Stomach (tissue), 9 donors: ENCODE measurements around the gene DNLZ. TPM values are rescaled to one million over a fixed set of nuclear protein-coding genes. Genes with fewer than 3 reads are reported as not detected.
"Not testable (repeated sequence)": the region's sequence is repeated elsewhere in the genome, so short reads cannot be mapped to it uniquely, and the experiment has no call there.

Experiments used
- DNase-seq, 2 donors: peaks; one replicate each; pipeline versions ENCODE4 v3.0.0 to v3.0.0-alpha.2; 2013 to 2019
- H3K27ac ChIP-seq, 5 donors: fragments of 200-600 bp in 4 of 5; sonication (generic) in 4 of 5; one replicate each; pipeline ENCODE4 v1.5.1; 2013 to 2019; ENCODE audit warnings: mild to moderate bottlenecking in 1 of 5, moderate library complexity in 1 of 5
- H3K27me3 ChIP-seq, 3 donors: fragments of 200-600 bp; sonication (generic); one replicate each; pipeline ENCODE4 v1.5.1; 2017 to 2019; ENCODE audit warnings: mixed run types in 1 of 3
- H3K36me3 ChIP-seq, 4 donors: fragments of 200-600 bp; sonication (generic); 1 replicate in 3 of 4; 2 replicates in 1 of 4; pipeline ENCODE4 v1.5.1; 2016 to 2019
- H3K4me1 ChIP-seq, 4 donors: fragments of 200-600 bp; sonication (generic); one replicate each; pipeline ENCODE4 v1.5.1; 2016 to 2019
- H3K4me3 ChIP-seq, 4 donors: fragments of 200-600 bp; sonication (generic) in 3 of 4; one replicate each; pipeline ENCODE4 v1.5.1; 2016 to 2019; ENCODE audit warnings: mild to moderate bottlenecking in 1 of 4
- H3K9me3 ChIP-seq, 4 donors: fragments of 200-600 bp; sonication (generic); one replicate each; pipeline ENCODE4 v1.5.1; 2016 to 2019
- CTCF ChIP-seq, 7 experiments: fragments of 450-650 bp in 4 of 7; fragments of 200-600 bp in 3 of 7; sonication (generic) in 3 of 7; IDR thresholded peaks; one replicate each; pipeline ENCODE4 v1.5.1; 2016 to 2019; ENCODE audit warnings: antibody characterized with exemption in 7 of 7, control low read depth in 2 of 7, mild to moderate bottlenecking in 1 of 7
- EP300 ChIP-seq: sonication (generic); formaldehyde crosslinking; IDR thresholded peaks from one replicate; pipeline ENCODE4 v1.6.1; 2017; ENCODE audit warnings: antibody characterized with exemption
- POLR2A ChIP-seq, 4 donors: fragments of 450-650 bp; IDR thresholded peaks; one replicate each; pipeline ENCODE4 v1.6.1; 2016; ENCODE audit warnings: antibody characterized with exemption in 4 of 4, control low read depth in 2 of 4, mild to moderate bottlenecking in 1 of 4, moderate library complexity in 1 of 4
- POLR2AphosphoS5 ChIP-seq, 3 donors: sonication (generic); formaldehyde crosslinking; IDR thresholded peaks; one replicate each; pipeline ENCODE4 v1.6.1; 2016; ENCODE audit warnings: antibody characterized with exemption in 3 of 3
- WGBS, 5 donors: extraction: QIAGEN DNeasy Blood & Tissue Kit in 3 of 5; methylation state at CpG; one replicate each; pipeline versions ENCODE4 v1.1.5 to v1.1.7; 2013 to 2018; 5-methylcytosine and 5-hydroxymethylcytosine counted together
- intact Hi-C: fragments of 100-400 bp; cut with DNase I; formaldehyde crosslinking; loops from one replicate; pipeline ENCODE4 v1.15.1; 2023; ENCODE audit warnings: low total_unique reads
- polyA plus RNA-seq, 3 donors: library from polyadenylated mRNA; stranded (reverse); fragments of 200-250 nt; gene quantifications; one replicate each; pipeline ENCODE4 v1.2.3, GENCODE V29; 2013
- total RNA-seq, 5 donors: library from RNA; depleted of rRNA; stranded (reverse); fragments of >200 nt; gene quantifications; one replicate each; pipeline versions ENCODE4 v1.1.0 to v1.2.3, GENCODE V29; 2014 to 2016
- donor health status: healthy with polysubstance abuse.
- donor health status: Bipolar disorder and iron deficiency.
- donor health status: healthy.

Gene DNLZ
- total and polyA plus RNA-seq, 8 donors = 1.3 to 16.8 (median 10.1) TPM; not detected in 1

GRCh38 chr9:136410500-136411287, 47.1 kb upstream of the DNLZ start, which contains the start of the genes ENTR1 and PMPCA:
Gene ENTR1, minus strand, starts transcription at chr9:136410614. Its CDS starts 217 bp downstream, at chr9:136410397.
Gene PMPCA, plus strand, starts transcription at chr9:136410658. Its CDS starts 11 bp downstream, at chr9:136410669.
- intact Hi-C loops = no loop called here
- H3K36me3 ChIP-seq = peaks cover 46 to 60% (median 58%) of the 10 kb centered on the region in 4 donors
- H3K4me1 ChIP-seq = peaks cover 22 to 34% (median 30%) of the 10 kb centered on the region in 4 donors
- no peaks in the 10 kb centered on the region for H3K27me3 ChIP-seq
- H3K4me3 ChIP-seq = peak within 1 kb of the TSS; percentile 90 to 100 (median 99)
- peak within 1 kb of the TSS; percentile 86 to 96 (median 93) for H3K27ac ChIP-seq
- peak in 2 of 4 donors; percentile 46 to 64 for TF ChIP-seq POLR2A (IDR thresholded peaks at IDR 0.05)
- TF ChIP-seq CTCF (IDR thresholded peaks at IDR 0.05) = no peak
- peak; percentile 98 to 100 (median 99) for TF ChIP-seq POLR2AphosphoS5 (IDR thresholded peaks at IDR 0.05)
- TF ChIP-seq EP300 = no peak
- DNase-seq = peak; percentile 95 to 97
- no peaks in the 10 kb centered on the region for H3K9me3 ChIP-seq
- WGBS, 5 donors = 0% methylated on average over 21 to 82 of the region's 83 CpGs

DNA sequence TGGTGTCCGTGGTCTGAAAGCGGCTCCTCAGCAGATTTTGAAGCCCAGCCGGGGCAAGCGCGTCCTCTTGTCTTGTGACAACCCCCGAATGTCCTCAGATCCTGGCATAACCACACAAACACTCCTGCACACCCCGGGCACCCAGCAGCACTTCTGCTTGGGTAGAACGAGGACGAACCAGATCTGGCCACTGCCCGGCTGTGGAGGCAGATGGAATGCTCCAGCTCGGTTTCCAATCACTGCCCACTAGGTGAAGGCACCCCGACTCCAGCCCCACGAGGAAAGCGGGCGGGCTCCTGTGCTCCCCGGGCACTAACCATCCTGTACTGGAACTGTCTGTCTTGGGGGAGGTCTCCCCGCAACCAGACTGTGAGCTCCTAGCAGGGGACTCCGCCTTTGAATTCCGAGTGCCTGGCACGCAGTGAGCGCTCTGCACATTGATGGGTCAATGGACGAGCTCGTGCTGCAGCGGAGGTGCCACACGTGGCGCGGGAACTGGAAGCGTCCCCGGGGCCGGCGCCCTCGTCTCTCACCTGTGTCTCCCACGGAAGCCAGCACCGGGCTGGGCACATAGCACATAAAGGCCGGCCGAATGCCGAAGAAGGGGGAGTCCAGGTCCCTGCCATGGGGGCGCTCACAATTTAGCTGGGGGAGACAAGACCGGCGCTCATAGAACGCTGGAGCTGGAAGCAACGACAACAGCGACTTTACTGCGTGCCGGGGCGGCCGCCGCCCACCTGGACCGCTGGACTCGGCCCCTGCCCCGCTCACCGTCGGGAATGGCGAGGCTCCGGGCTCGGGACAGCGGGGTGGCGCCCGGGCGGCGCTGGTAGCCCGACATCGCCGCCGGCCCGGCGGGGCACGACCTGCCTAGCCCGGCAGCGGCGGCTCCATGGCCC, 46.3 kb upstream of the DNLZ start:
- H3K9me3 ChIP-seq = no peaks in the 10 kb centered on the region

GRCh38 chr9:136407911-136408310, 44.4 kb upstream of the DNLZ start:
- Histone ChIP-seq H3K27me3 (no peaks in the 10 kb centered on the region), H3K4me1 (peaks cover 22 to 34% (median 30%) of the 10 kb centered on the region in 4 donors), H3K4me3 (no peak overlapping the region), H3K27ac (no peak overlapping the region), H3K36me3 (peaks cover 36 to 57% (median 54%) of the 10 kb centered on the region in 4 donors), H3K9me3 (no peaks in the 10 kb centered on the region)
- TF ChIP-seq EP300 (no peak), CTCF (IDR thresholded peaks at IDR 0.05) (no peak), POLR2AphosphoS5 (IDR thresholded peaks at IDR 0.05) (no peak), POLR2A (IDR thresholded peaks at IDR 0.05) (no peak)
- 84 to 95% (median 86%) methylated on average over 7 of the region's 7 CpGs for WGBS, 5 donors
- intact Hi-C loops = loop anchor here (10.0 kb wide), 1 partner anchor 73 kb away; no protein-coding TSS in a partner anchor
- no peak for DNase-seq

More for the DNA sequence above, 46.3 kb upstream of the DNLZ start:
- Histone ChIP-seq H3K36me3 (peaks cover 47 to 60% (median 58%) of the 10 kb centered on the region in 4 donors), H3K27me3 (no peaks in the 10 kb centered on the region), H3K4me3 (peak overlapping the region; percentile 90 to 100 (median 99)), H3K27ac (peak overlapping the region; percentile 43 to 96 (median 78)), H3K4me1 (peaks cover 22 to 34% (median 30%) of the 10 kb centered on the region in 4 donors)
- DNase-seq = peak; percentile 33 to 57
- intact Hi-C loops = loop anchor here (10.0 kb wide), 1 partner anchor 75 kb away; no protein-coding TSS in a partner anchor
- no peak for TF ChIP-seq POLR2AphosphoS5 (IDR thresholded peaks at IDR 0.05)
- WGBS, 5 donors = 9 to 38% (median 13%) methylated on average over 12 to 71 of the region's 71 CpGs

GRCh38 chr9:136407061-136407460, 43.5 kb upstream of the DNLZ start:
- not testable (repeated sequence) for H3K27ac ChIP-seq, H3K4me3 ChIP-seq, DNase-seq, H3K27me3 ChIP-seq, H3K9me3 ChIP-seq
- Histone ChIP-seq H3K4me1 (peaks cover 22 to 30% (median 28%) of the 10 kb centered on the region in 4 donors), H3K36me3 (peaks cover 32 to 57% (median 55%) of the 10 kb centered on the region in 4 donors)
- intact Hi-C loops = loop anchor here (10.0 kb wide), 1 partner anchor 72 kb away; no protein-coding TSS in a partner anchor
- 91 to 95% (median 93%) methylated on average over 28 of the region's 28 CpGs for whole genome bisulfite sequencing, 5 donors

DNA sequence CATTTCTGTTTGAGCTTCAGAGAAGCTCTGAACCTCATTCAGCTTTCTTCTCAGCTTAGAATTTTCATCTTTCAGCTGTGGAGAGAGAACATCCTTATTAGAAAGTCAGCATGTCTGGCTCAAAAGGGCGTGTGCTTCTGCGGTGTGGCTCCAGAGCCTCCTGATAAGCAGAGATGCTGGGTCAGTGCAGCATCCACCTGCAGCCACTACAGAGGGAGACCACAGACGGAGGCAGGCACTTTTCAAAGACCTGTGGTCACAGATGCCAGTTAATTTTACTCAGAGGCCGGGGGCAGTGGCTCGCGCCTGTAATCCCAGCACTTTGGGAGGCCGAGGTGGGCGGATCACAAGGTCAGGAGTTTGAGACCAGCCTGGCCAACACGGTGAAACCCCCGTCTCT, 42.4 kb upstream of the DNLZ start:
- intact Hi-C loops = loop anchor here (10.0 kb wide), 1 partner anchor 71 kb away; no protein-coding TSS in a partner anchor
- peaks cover 12 to 19% (median 17%) of the 10 kb centered on the region in 4 donors for H3K4me1 ChIP-seq
- not testable (repeated sequence) for H3K27me3 ChIP-seq, DNase-seq, H3K9me3 ChIP-seq, H3K4me3 ChIP-seq, H3K27ac ChIP-seq
- 87 to 90% (median 89%) methylated on average over 10 of the region's 10 CpGs for WGBS, 5 donors
- H3K36me3 ChIP-seq = peaks cover 32 to 63% (median 60%) of the 10 kb centered on the region in 4 donors
